Measurements from ENCODE around the gene GPR156. TPM values are rescaled to one million over a fixed set of nuclear protein-coding genes. Genes with fewer than 3 reads are reported as not detected.
"Not testable (repeated sequence)": the region's sequence is repeated elsewhere in the genome, so short reads cannot be mapped to it uniquely, and the experiment has no call there.

The GPR156 gene
- total RNA-seq, 1 donor from 2014 or later, result 2.0 TPM

DNA sequence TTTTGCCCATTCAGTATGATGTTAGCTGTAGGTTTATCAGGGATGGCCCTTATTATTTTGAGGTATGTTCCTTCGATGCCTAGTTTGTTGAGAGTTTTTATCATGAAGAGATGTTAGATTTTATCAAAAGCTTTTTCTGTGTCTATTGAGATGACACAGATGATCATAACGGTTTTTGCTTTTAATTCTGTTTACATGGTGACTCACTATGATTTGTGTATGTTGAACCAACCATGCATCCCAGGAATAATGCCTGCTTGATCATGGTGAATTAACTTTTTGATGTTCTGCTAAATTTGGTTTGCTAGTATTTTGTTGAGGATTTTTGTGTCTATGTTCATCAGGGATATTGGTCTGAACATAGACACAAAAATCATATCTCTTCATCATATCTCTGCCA lies 8.3 kb downstream of the GPR156 start:
- DNase-seq (ENCODE audit: low spot score in 2 of 2) (no peak), FAIRE-seq (no peak)

DNA sequence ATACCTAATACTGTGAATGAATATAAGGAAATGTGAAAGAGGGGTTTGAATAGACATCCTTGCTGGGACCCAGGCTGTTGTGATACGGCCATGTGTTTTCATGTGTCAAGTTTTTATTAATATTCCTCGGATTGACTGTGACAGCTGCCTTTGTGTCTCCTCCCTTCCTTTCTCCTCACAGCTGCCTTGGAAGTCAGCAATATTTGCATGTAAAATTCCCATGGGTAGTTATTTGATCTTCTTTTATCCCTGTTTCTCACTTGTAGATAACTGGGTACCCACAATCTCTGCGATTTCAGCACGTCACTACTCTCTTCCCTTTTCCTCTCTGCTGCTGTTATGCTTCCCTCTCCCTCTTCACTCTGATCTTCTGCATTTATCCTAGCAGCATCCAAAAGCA lies 9.4 kb downstream of the GPR156 start:
- FAIRE-seq (no peak), DNase-seq (ENCODE audit: low spot score in 2 of 2) (no peak)

DNA sequence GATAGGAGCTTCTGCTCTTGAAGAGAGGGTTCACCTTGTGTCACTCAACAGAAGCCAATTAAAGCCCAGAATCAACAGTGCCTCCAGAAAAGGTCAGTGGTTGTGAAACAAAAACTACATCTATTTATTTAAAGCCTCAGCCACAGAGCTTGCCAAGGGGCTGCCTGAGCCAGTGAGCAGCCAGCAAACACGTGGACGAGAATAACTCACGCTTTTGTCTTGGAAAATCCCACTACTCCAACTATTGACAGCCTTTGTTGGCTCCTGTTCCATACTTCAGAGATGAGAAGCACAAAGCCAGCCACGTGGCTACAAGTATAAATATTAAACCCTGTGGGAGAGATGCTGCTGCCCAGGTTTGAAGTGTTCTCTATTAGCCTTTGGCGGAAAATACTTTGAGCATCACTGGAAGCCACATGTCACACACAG lies 10.3 kb downstream of the GPR156 start:
- DNase-seq (ENCODE audit: low spot score in 2 of 2), result no peak
- no peak for FAIRE-seq

DNA sequence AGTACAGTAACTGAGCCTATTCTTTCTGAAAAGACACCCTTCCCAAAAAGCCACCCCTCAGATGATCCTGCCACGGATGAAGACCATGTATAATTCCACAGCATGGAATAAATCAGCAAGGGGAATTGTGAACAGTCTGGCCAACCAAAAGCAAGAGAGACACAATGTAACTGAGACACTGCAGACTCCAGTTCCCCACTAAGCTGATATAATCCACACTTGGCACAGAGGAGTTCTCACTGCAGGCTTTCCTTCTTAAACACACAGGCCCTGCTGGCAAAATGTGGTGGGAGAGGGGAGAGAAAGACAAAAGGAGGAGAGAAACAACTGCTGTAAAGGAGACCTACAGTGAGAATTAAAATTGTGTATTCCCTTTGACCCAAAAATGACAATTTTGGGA lies 12.7 kb downstream of the GPR156 start:
- DNase-seq (ENCODE audit: low spot score in 2 of 2), result no peak
- no peak for FAIRE-seq

DNA sequence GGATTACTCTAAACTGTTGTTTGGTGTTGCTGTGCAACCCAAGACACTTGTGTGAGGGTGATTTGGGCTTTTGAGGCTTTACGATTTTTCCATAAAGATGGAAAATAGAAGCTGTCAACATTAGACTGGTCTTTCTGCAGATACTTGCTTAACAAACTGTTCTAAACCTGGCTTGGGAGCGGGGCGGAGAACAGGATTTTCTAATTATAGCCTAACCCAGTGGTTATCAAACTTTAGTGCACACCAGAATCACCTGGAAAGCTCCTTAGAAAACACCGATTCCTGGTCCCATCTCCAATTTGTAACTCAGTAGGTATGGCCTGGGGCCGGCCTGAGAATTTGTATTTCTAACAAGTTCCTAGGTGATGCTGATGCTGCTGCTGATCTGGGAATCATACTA lies 19.0 kb downstream of the GPR156 start:
- FAIRE-seq (no peak), DNase-seq (ENCODE audit: low spot score in 2 of 2) (no peak)

DNA sequence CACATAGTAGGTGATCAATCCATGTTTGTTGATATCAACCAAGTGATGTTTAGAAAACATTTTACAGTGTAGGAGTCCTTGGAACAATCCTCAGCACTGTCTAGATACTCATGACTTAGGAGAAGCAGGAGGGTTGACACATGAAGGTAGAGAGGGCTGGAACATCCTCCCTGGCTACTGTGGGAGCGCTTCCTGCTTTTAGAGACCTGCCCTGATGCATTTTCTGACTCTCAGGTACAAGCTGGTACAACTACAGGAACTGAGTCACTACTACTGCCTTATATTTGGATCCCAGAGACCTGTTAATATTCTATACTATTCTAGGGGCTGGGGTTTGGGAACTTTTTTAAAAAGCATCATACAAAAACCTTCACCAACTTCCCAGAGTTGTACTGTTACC lies 20.1 kb downstream of the GPR156 start:
- FAIRE-seq, result no peak
- no peak for DNase-seq (ENCODE audit: low spot score in 2 of 2)

DNA sequence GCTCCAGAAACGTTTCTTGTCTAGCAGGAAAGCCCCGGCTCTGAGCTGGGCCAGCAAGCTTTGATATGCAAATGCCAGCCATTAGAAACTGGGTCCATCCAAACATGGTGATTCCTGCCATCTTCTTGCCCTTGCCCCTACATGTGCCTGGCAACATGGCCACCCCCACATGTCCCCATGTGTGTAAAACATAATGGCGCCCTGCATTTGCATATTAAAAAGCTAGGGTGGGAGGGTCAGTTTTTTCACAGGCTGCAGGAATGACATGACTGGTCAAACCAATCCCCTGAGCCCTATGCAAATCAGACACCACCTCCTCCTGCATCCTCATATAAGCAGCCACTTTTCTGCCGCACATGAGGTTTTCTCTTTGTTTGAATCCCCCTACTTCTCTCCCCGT lies 21.2 kb downstream of the GPR156 start:
- FAIRE-seq (no peak), DNase-seq (ENCODE audit: low spot score in 2 of 2) (no peak)

DNA sequence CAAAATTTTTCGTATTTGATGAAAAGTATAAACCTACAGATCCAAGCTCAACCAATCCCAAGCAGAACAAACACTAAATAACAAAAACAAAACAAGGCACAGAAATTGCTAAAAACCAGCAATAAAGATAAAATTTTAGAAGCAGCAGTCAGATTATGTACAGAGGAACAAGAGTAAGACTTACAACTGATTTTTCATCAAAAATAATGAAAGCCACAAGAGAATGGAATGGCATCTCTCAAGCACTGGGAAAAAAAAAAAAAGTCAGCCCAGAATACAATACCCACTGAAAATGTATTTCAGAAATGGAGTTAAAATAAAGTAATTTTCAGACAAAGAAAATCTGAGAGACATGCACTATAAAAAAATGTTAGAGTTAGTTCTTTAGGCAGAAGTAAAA lies 27.0 kb downstream of the GPR156 start:
- FAIRE-seq (no peak), DNase-seq (ENCODE audit: low spot score in 2 of 2) (no peak)

DNA sequence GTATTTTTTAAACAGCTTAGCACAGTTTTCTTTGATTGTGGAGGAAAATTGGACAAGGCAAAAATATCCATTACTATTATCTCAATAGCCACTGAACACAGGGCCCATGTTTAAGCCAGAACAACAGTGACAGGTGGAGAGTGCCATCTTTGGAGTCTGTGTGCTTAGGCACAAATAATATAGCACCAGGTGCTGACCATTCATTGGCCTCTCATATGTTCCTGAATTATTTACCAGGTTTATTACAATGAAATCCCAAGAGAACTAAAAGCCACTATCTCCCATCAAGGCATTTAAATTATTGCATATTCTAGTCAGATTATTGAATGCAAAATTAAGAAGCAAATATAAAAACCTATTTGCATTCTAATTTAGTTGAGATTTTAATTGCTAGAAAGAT lies 39.6 kb downstream of the GPR156 start:
- DNase-seq (ENCODE audit: low spot score in 2 of 2) (no peak), FAIRE-seq (no peak)

DNA sequence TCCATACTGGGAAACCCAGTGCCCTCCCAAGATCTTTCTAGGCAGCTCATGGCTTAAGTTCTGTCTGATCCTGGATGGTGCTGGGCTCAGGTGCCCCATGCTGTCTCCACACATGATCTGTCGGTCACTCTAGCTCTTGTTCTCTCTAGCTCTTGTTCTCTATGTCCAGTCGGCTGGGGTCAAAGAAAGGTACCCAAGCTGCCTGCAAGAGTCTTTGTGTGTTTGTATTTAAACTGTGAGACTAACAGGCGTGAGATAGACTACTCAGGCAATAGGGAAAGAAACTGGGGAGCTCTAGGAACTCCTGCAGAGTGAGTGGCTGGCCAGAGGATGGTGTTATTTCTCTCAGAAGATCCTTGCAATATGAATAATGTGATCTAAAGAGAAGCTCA lies 40.2 kb downstream of the GPR156 start:
- no peak for DNase-seq (ENCODE audit: low spot score in 2 of 2)
- FAIRE-seq, result no peak

DNA sequence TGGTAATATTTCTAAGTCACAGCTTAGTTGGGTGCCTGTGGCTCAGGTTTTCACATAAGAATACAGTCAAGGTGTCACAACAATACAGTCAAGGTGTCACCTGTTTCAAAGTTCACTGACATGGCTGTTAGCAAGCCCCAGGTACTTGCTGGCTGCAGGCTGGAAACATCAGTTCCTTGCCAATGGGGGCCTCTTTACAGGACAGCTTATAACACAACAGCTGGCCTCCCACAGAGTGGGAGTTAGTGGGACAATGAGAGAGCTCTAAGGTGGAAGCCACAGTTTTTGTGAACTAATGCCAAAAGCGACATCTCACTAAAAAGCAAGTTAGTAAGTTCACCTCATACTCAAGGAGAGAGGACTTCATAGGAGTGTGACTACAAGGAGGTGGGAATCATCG lies 45.4 kb downstream of the GPR156 start:
- FAIRE-seq, result no peak
- DNase-seq (ENCODE audit: low spot score in 2 of 2), result no peak

DNA sequence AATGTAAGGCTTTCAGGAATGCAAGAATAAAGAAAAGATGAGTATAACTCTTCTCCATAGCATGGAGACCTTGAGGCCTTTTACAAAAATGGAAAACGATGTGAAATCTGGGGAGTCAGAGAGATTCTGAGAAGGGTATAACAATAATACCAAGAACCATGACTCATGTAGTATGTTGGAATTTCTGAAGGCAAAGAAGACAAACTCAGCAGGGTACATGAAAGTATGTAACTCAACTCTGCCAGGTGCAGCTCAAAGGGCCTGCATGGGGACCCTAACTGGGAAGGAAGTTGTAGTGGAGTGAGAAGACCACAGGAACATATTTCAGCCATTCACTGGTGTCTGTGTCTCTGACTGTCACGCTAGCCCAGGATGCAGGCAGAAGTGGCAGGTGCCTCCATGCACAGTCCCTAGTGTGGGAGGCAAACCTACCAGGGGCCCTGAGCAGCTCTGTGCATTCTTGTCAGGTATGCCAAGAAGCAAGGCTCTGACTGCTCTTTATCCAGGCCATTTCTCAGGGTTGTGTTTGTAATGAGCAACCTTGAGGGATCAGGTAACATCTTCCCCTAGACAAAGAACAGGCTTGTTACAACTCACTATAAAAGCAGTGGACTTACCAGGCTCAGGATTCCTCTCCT lies 57.2 kb downstream of the GPR156 start:
- no peak for DNase-seq (ENCODE audit: low spot score in 2 of 2)
- no peak for FAIRE-seq

DNA sequence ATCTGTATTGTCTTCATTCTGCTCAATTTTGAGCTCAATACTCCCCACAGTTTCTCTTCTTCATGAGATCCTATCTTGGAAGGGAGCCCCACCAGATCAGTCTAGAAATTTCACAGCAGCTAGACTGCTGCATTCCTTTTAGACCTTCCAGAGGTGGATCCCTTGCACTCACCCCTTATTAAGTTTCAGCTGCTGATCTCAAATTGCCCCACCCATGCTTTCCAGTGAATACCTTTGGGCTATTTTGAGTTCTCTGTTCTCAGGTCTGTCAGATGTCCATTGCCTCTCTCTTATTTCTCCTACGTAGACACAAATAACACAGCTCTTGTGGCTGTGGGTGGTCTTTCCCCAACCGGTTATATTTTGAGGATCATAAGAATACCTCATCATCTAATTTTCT lies 60.8 kb downstream of the GPR156 start:
- DNase-seq (ENCODE audit: low spot score in 2 of 2), result no peak
- no peak for FAIRE-seq

DNA sequence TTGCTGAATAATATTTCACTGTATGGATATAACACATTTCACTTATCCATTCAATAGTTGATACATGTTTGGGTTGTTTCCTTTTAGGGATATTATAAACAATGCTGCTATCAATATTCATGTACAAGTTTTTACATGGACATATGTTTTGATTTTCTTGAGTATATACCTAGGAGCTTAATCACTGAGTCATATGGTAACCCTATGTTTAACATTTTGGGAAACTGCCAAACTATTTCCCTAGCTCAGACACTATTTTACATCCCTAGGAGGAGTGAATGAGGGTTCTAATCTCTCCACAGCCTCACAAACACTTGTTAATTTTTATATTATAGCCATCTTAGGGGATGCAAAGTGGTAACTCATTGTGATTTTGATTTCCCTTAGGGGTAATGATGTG lies 66.0 kb downstream of the GPR156 start:
- DNase-seq (ENCODE audit: low spot score in 2 of 2) (no peak), FAIRE-seq (no peak)

DNA sequence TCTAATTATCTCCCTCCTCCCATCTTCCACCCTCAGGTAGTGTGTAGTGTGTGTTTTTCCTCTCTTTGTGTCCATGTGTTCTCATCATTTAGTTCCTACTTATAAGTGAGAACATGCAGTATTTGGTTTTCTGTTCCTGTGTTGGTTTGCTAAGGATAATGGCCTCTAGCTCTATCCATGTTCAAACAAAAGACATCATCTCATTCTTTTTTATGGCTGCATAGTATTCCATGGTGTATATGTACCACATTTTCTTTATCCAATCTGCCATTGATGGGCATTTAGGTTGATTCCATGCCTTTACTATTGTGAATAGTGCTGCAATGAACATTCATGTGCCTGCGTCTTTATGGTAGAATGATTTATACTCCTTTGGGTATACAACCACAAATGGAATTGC lies 68.4 kb downstream of the GPR156 start:
- not testable (repeated sequence) for FAIRE-seq; DNase-seq (ENCODE audit: low spot score in 2 of 2)

DNA sequence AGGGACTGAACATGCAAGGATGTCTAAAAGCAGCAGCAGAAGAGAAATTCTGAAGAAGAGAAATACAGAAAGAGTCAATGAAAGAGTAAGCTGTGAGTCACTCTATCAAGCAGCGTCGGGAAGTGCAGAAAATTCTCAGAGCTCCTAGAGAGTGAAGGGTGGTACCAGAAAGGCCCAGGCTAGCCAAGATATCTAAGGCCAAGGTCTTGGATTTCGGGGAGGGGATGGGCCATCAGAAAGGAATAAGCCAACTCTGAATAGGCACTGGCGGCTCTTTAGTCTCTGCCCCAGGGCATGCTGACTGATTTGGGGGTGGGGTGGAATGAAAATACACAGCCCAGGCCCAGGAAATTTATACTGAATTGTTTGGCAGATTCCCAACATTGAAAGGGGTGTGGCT lies 70.8 kb downstream of the GPR156 start:
- FAIRE-seq (no peak), DNase-seq (ENCODE audit: low spot score in 2 of 2) (no peak)

DNA sequence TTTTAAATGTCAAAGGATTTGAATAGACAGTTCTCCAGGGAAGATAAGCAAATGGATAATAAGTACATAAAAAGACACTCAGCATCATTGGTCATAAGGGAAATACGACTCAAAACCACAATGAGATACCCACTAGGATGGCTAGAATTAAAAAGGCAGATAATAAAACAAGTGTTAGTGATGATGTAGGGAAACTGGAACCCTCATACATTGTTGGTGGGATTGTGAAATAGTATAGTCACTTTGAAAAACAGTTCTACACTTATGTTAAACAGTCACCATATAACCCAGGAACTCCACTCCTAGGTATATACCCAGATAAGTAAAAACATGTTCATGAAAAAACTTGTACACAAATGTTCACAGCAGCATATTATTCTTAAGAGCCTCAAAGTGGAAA lies 72.5 kb downstream of the GPR156 start:
- DNase-seq (ENCODE audit: low spot score in 2 of 2), result no peak
- FAIRE-seq, result no peak

DNA sequence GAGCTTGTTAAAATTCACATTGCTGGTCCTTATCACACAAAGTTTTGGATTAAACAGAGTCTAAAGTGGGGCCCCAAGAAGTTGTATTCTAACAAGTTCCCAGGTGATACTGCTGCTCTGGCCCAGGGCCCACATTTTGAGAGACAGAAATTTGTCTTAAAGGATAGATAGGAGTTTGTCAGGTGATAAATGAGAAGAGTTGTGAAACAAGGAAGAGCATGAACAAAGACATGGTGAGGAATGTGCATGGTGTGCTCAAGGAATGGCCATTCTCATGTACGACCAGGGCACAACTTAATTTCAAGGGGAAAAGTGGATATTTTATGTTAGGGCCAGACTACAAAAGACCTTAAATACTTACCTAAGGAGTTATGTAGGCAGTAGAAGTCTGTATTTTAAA lies 75.6 kb downstream of the GPR156 start:
- no peak for DNase-seq (ENCODE audit: low spot score in 2 of 2)
- no peak for FAIRE-seq

DNA sequence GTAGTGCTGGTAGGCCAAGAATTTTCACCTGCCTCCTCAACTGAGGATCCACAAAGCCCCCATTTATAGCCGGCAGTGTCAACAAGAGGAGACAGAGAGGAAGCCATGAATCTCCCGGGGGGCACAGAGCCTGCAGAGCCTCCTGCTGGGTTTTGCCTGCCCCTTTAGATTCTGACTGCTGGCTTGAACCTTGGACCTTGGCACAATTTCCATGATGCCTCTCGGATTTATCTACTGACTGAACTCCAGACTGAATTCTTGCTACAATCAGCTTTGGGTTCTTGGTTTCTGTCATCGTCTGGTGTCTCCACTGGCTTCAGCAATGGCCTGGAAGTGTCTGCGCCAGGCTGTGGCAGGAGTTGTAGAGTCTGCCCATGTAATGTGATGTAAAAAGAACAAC lies 80.7 kb downstream of the GPR156 start:
- no peak for FAIRE-seq
- no peak for DNase-seq (ENCODE audit: low spot score in 2 of 2)

DNA sequence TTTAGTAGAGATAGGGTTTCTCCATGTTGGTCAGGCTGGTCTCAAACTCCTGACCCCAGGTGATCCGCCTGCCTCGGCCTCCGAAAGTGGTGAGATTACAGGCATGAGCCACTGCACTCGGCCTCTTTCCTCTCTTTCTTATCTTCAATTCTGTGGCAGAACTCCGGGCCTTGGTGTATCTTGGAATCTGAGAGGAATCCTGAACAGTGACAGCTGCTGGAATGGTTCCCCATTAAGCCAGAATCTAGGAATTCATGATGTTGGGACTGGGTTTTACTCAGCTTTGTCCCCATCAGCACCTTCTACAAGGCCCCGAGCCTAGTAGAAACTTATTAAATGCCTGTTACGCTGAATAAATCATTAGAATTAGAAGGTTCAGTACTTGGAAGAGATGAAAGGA lies 81.4 kb downstream of the GPR156 start:
- FAIRE-seq, result no peak
- no peak for DNase-seq (ENCODE audit: low spot score in 2 of 2)

DNA sequence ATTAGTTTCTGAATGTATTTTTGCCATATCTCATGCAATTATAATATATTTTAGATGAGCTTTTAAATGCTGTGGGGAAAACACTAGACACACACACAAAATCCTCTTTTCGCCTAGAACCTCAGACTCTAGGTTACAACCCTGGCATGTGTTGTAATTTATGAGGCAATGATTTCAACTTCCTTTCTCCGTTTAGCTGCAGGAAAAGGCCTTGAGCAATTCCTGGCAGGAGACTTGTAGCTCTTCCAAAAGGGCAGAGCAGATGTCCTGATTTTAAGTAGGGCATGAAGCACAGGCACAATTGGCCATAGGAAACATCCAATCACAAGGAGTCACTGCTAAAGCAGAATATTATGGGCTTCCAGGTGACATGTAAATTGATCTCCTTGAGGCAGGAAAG lies 82.0 kb downstream of the GPR156 start:
- FAIRE-seq (no peak), DNase-seq (ENCODE audit: low spot score in 2 of 2) (peak in 1 of 2 donors; percentile 21)

DNA sequence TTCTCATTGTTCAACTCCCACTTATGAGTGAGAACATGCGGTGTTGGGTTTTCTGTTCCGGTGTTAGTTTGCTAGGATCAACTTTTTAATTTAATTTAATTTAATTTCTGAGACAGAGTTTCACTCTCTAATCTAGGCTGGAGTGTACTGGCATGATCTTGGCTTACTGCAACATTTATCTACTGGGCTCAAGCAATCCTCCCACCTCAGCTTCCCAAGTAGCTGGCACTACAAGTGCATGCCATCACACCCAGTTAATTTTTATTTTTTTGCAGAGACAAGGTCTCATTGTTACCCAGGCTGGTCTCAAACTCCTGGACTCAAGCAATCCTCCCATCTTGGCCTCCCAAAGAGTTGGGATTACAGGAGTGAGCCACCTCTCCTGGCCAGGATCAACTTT lies 82.7 kb downstream of the GPR156 start:
- no peak for FAIRE-seq
- DNase-seq (ENCODE audit: low spot score in 2 of 2), result no peak

Measured in frontal cortex (tissue), 4 donors.